Keratinocyte (primary cell): ENCODE measurements around the gene APPL1.

Source experiments
- CTCF ChIP-seq, 3 experiments: IDR thresholded peaks in 1 of 3; conservative IDR thresholded peaks in 1 of 3; optimal IDR thresholded peaks in 1 of 3; 2 replicates in 2 of 3; 3 replicates in 1 of 3; pipeline versions ENCODE3 to v1.5.1; 2011; ENCODE audit warnings: low read length in 3 of 3, mild to moderate bottlenecking in 3 of 3, moderate library complexity in 2 of 3, control low read depth in 1 of 3, inconsistent platforms in 1 of 3; ENCODE audit not compliant: insufficient read depth in 2 of 3; ENCODE audit errors: extremely low read depth in 1 of 3
- EZH2 ChIP-seq: IDR thresholded peaks from one replicate; pipeline ENCODE4 v1.6.1; 2012; ENCODE audit warnings: inconsistent platforms, mild to moderate bottlenecking, low read length, moderate library complexity

- TF ChIP-seq CTCF (optimal IDR thresholded peaks at IDR 0.05 in 1 of 3, IDR thresholded peaks at IDR 0.05 in 1 of 3, conservative IDR thresholded peaks at IDR 0.05 in 1 of 3; ENCODE audit: extremely low read depth in 1 of 3, insufficient read depth in 2 of 3, low read length in 3 of 3): no peak
- no peak for TF ChIP-seq EZH2
Measured at GRCh38 chr3:57292159-57292896, 64.8 kb downstream of the APPL1 start, which contains the start of gene ASB14.
